ENCODE data around the gene SH2D3C. TPM values are rescaled to one million over a fixed set of nuclear protein-coding genes. Genes with fewer than 3 reads are reported as not detected.

The SH2D3C gene
- total and polyA plus RNA-seq, 9 of the 15 experiments (the other 6 are each of a cell fraction or from before 2014, with no cell fraction given) = 0.03 to 1.2 (median 0.22) TPM; not detected in 1

DNA sequence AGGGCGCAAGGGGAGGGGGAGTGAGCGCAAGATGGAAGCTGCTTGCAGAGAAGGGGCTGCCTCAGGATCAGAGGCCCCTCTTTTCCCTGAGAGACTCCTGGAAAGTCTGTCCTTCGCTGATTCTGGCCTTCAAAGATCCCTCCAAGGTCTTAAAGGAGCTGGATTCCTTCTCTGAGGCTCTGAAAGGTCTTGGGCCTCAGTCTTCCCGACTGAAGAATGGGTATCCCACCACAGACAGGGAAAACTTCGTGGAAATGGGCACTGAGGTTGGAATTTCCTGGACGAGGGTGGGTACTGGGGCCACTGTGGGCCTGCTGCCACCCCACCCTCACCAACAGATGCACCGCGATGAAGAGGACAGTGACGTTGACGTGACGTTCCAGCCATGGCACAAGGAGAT lies 66.1 kb downstream of the SH2D3C start:
- in situ Hi-C loops (cut with MboI) = no loop called here
- POLR2A ChIA-PET = interaction anchor here (0.5 to 1.5 kb wide), 3 partner anchors 8 to 203 kb away, joined by 4 to 6 read pairs (median 6); no protein-coding TSS in a partner anchor
- FAIRE-seq = no peak
- TF ChIP-seq TCFL5 (CRISPR knock-in tag; conservative IDR thresholded peaks at IDR 0.05) (no peak), GABPB1 (CRISPR knock-in tag; IDR thresholded peaks at IDR 0.05) (no peak), CBFB (CRISPR knock-in tag; IDR thresholded peaks at IDR 0.05) (no peak), ZNF507 (tag; conservative IDR thresholded peaks at IDR 0.05) (no peak), HNRNPUL1 (IDR thresholded peaks at IDR 0.05; ENCODE audit: low read length) (no peak), RBM25 (IDR thresholded peaks at IDR 0.05; ENCODE audit: low read depth, low read length, severe bottlenecking) (peak; percentile 71), BCOR (IDR thresholded peaks at IDR 0.05) (peak; percentile 88), THRAP3 (IDR thresholded peaks at IDR 0.05; ENCODE audit: borderline replicate concordance) (no peak), ZNF395 (CRISPR knock-in tag; IDR thresholded peaks at IDR 0.05) (no peak), TFAM (CRISPR knock-in tag; conservative IDR thresholded peaks at IDR 0.05) (no peak), E2F3 (CRISPR knock-in tag; IDR thresholded peaks at IDR 0.05) (no peak), SMARCB1 (IDR thresholded peaks at IDR 0.05; ENCODE audit: insufficient read length, low read depth) (no peak), KDM1A (IDR thresholded peaks at IDR 0.05) (peak in 1 of 2 experiments; percentile 72; a peak in 2 of 4 replicates), RBM14 (IDR thresholded peaks at IDR 0.05; ENCODE audit: borderline replicate concordance, insufficient read depth, low read depth, low read length) (no peak), RCOR1 (IDR thresholded peaks at IDR 0.05; ENCODE audit: borderline replicate concordance in 1 of 2, low read depth in 2 of 2, low read length in 2 of 2) (0 out of 4 replicates have a peak, but pooled peaks of 1 of the 2 experiments have one; percentile 45), NFATC3 (IDR thresholded peaks at IDR 0.05) (no peak), MAFF (IDR thresholded peaks at IDR 0.05; ENCODE audit: low read length) (no peak), HDAC2 (IDR thresholded peaks at IDR 0.05) (no peak), NCOA4 (IDR thresholded peaks at IDR 0.05; ENCODE audit: partially characterized antibody) (no peak), ZNF699 (CRISPR knock-in tag; IDR thresholded peaks at IDR 0.05; ENCODE audit: insufficient replicate concordance) (no peak), NR0B1 (IDR thresholded peaks at IDR 0.05; ENCODE audit: partially characterized antibody) (no peak)
- TF ChIP-seq, protein P1, sequence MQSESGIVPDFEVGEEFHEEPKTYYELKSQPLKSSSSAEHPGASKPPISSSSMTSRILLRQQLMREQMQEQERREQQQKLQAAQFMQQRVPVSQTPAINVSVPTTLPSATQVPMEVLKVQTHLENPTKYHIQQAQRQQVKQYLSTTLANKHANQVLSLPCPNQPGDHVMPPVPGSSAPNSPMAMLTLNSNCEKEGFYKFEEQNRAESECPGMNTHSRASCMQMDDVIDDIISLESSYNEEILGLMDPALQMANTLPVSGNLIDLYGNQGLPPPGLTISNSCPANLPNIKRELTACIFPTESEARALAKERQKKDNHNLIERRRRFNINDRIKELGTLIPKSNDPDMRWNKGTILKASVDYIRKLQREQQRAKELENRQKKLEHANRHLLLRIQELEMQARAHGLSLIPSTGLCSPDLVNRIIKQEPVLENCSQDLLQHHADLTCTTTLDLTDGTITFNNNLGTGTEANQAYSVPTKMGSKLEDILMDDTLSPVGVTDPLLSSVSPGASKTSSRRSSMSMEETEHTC (IDR thresholded peaks at IDR 0.05) = no peak

More for the DNA sequence above, 66.1 kb downstream of the SH2D3C start:
- 0 out of 2 replicates have a peak, but pooled peaks cover 4% of the 10 kb centered on the region for H3K9me3 ChIP-seq (replicated peaks; ENCODE audit: control insufficient read depth, insufficient read depth, low read depth, low read length)
- H2AFZ ChIP-seq (ENCODE audit: low read depth, low read length) = no peak overlapping the region
- peaks cover 3% of the 10 kb centered on the region; the same call in 1 of the 2 replicates for H4K20me1 ChIP-seq (replicated peaks; ENCODE audit: control insufficient read depth, insufficient read depth, low read length)
- H3K4me1 ChIP-seq (replicated peaks in 1 of 2; ENCODE audit: control insufficient read depth in 2 of 2, insufficient read depth in 2 of 2, low read length in 2 of 2) = peaks cover 4 to 57% of the 10 kb centered on the region in 2 experiments; a peak in 4 of 5 replicates
- H3K36me3 ChIP-seq (ENCODE audit: control insufficient read depth, insufficient read depth, low read length) = no peaks in the 10 kb centered on the region
- H3K9me1 ChIP-seq (ENCODE audit: control insufficient read depth, insufficient read depth, low read length) = peaks cover 4% of the 10 kb centered on the region
- DNase-seq (ENCODE audit: extremely low read depth in 1 of 4, low spot score in 3 of 4) (no peak), ATAC-seq (no peak)
- no TSS peak for BruUV-seq (replicated peaks)
- H3K79me2 ChIP-seq (ENCODE audit: control insufficient read depth, insufficient read depth, low read length) = 0 out of 3 replicates have a peak, but pooled peaks cover 3% of the 10 kb centered on the region
- no peak overlapping the region for H3K4me3 ChIP-seq
- no peak overlapping the region for H3K27ac ChIP-seq (ENCODE audit: extremely low read depth, low read depth, low read length)
- intact Hi-C loops (cut with micrococcal nuclease) = no loop called here
- H3K27me3 ChIP-seq (ENCODE audit: control insufficient read depth in 2 of 2, insufficient read depth in 2 of 2, low read length in 2 of 2) = no peaks in the 10 kb centered on the region
- H3K4me2 ChIP-seq (ENCODE audit: insufficient read depth, low read length) = no peak overlapping the region
- 72% methylated on average over 10 of the region's 11 CpGs for WGBS (ENCODE audit: insufficient coverage, low coverage, missing lambda C conversion rate)
- CTCF ChIA-PET (ENCODE audit: low intra/inter-chr PET ratio) = no interaction called here
- peak overlapping the region in 1 of 2 experiments; percentile 55; a peak in 2 of 4 replicates for H3K9ac ChIP-seq (ENCODE audit: insufficient read depth in 1 of 2, low read depth in 2 of 2, low read length in 2 of 2)

Measured in K562 (cell line).